Suprapubic skin (tissue), 4 donors: ENCODE measurements around the gene SPDYE17. TPM values are rescaled to one million over a fixed set of nuclear protein-coding genes. Genes with fewer than 3 reads are reported as not detected.
"Not testable (repeated sequence)": the region's sequence is repeated elsewhere in the genome, so short reads cannot be mapped to it uniquely, and the experiment has no call there.

ENCODE experiments used
- DNase-seq, 2 donors: peaks; one replicate each; pipeline ENCODE4 v3.0.0-alpha.2; 2019; ENCODE audit warnings: low spot score in 2 of 2
- H3K27ac ChIP-seq: fragments of 200-600 bp; sonication (generic); one replicate; pipeline ENCODE4 v1.5.1; 2019
- H3K27me3 ChIP-seq: fragments of 200-600 bp; sonication (generic); one replicate; pipeline ENCODE4 v1.5.1; 2019
- H3K36me3 ChIP-seq: fragments of 200-600 bp; sonication (generic); one replicate; pipeline ENCODE4 v1.5.1; 2019
- H3K4me1 ChIP-seq: fragments of 200-600 bp; sonication (generic); one replicate; pipeline ENCODE4 v1.5.1; 2019
- H3K4me3 ChIP-seq: fragments of 200-600 bp; sonication (generic); one replicate; pipeline ENCODE4 v1.5.1; 2019; ENCODE audit warnings: mild to moderate bottlenecking
- H3K9me3 ChIP-seq: fragments of 200-600 bp; sonication (generic); one replicate; pipeline ENCODE4 v1.5.1; 2019
- WGBS: methylation state at CpG from one replicate; pipeline ENCODE4 v1.1.5; 2018; 5-methylcytosine and 5-hydroxymethylcytosine counted together
- total RNA-seq, 4 donors: library from RNA; depleted of rRNA; stranded (reverse); fragments of >200 nt; gene quantifications; one replicate each; pipeline ENCODE4 v1.1.0, GENCODE V29; 2016

The SPDYE17 gene
- total RNA-seq, 4 donors from 2014 or later = not detected

- not testable (repeated sequence) for H3K4me3 ChIP-seq, H3K9me3 ChIP-seq, DNase-seq, H3K27ac ChIP-seq, H3K4me1 ChIP-seq, H3K27me3 ChIP-seq
- WGBS = 90% methylated on average over 8 of the region's 26 CpGs
- H3K36me3 ChIP-seq = peaks cover 14% of the 10 kb centered on the region
Measured at GRCh38 chr7:76981187-76981970, 50.8 kb downstream of the SPDYE17 start.

- not testable (repeated sequence) for DNase-seq, H3K9me3 ChIP-seq, H3K27ac ChIP-seq, H3K4me3 ChIP-seq, H3K27me3 ChIP-seq, H3K4me1 ChIP-seq
- 97% methylated on average over 10 of the region's 21 CpGs for WGBS
- H3K36me3 ChIP-seq = peaks cover 14% of the 10 kb centered on the region
Measured at GRCh38 chr7:76980576-76980975, 51.6 kb downstream of the SPDYE17 start.

DNA sequence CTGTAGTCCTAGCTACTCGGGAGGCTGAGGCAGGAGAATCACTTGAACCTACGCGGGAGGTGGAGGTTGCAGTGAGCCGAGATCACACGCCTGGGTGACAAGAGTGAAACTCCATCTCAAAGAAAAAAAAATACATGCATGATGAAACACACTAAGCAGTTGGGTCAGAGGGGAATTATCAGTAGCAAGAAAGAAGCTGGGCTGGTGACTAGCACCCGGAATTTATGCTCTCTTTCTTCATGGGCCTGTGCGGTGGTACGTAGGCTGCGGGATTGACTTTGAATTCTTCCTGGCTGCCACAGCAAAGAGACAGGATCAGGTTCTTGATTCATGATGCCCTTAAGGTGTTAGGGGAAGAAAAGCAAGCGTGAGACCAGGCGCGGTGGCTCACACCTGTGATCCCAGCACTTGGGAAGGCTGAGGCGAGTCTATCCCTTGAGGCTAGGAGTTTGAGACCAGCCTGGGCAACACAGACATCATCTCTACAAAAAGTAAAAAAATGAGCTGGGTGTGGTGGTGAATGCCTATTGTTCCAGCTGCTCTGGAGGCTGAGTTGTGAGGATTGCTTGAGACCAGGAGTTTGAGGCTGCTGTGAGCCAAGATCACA is 54.3 kb downstream of the SPDYE17 start:
- not testable (repeated sequence) for H3K27me3 ChIP-seq, H3K4me1 ChIP-seq, H3K9me3 ChIP-seq, DNase-seq, H3K27ac ChIP-seq, H3K4me3 ChIP-seq
- H3K36me3 ChIP-seq = peaks cover 14% of the 10 kb centered on the region
- 82% methylated on average over 2 of the region's 13 CpGs for WGBS

GRCh38 chr7:76974793-76975579 is 57.2 kb downstream of the SPDYE17 start:
- 69% methylated on average over 12 of the region's 27 CpGs for WGBS
- H3K9me3 ChIP-seq, H3K27ac ChIP-seq: not testable (repeated sequence)

GRCh38 chr7:76974336-76974735 is 57.8 kb downstream of the SPDYE17 start:
- not testable (repeated sequence) for H3K36me3 ChIP-seq, H3K4me3 ChIP-seq, H3K4me1 ChIP-seq, H3K27ac ChIP-seq, DNase-seq, H3K9me3 ChIP-seq, H3K27me3 ChIP-seq
- WGBS = no CpG with 5 or more reads among the region's 12 CpGs

More at GRCh38 chr7:76974793-76975579, 57.2 kb downstream of the SPDYE17 start:
- not testable (repeated sequence) for H3K36me3 ChIP-seq, H3K4me3 ChIP-seq, H3K27me3 ChIP-seq, H3K4me1 ChIP-seq, DNase-seq

- H3K4me3 ChIP-seq, H3K4me1 ChIP-seq, DNase-seq, H3K27me3 ChIP-seq, H3K9me3 ChIP-seq, H3K27ac ChIP-seq, H3K36me3 ChIP-seq: not testable (repeated sequence)
- WGBS = 68% methylated on average over 7 of the region's 8 CpGs
Measured at GRCh38 chr7:76972391-76972790, 59.8 kb downstream of the SPDYE17 start.

Other genes with a start within 250 kb of the SPDYE17 start
- 1 to 10 TPM in 3 of 4 donors, not detected in 1; 1.0 to 5.0 (median 1.4) TPM for gene SPDYE18, start 30.2 kb upstream of the SPDYE17 start, total RNA-seq
- gene CCDC146, start 90.3 kb upstream of the SPDYE17 start, total RNA-seq = 10 to 100 TPM; 13.7 to 65.1 (median 15.7) TPM
- 1 to 10 TPM; 6.2 to 9.2 (median 8.2) TPM for gene FGL2, start 167.5 kb upstream of the SPDYE17 start, total RNA-seq